Stimulated activated CD4-positive, alpha-beta T cell treated with anti-CD3 and anti-CD28 coated beads, Interleukin-15, amount 100 ng/mL, for 48 hours (primary cell): ENCODE data around the gene NAV2.
"Not testable (repeated sequence)": the region's sequence is repeated elsewhere in the genome, so short reads cannot be mapped to it uniquely, and the experiment has no call there.

Source experiments
- DNase-seq, 2 donors: peaks; one replicate each; pipeline ENCODE4 v3.0.0-alpha.2; 2020; ENCODE audit warnings: low read depth in 2 of 2

The NAV2 gene

GRCh38 chr11:19927403-19927802, 214.8 kb downstream of the NAV2 start:
- DNase-seq, result not testable (repeated sequence)

- no peak for DNase-seq
Observed at GRCh38 chr11:19929147-19929546, 216.5 kb downstream of the NAV2 start.

- no peak for DNase-seq
Observed at GRCh38 chr11:19929655-19930054, 217.0 kb downstream of the NAV2 start.

GRCh38 chr11:19931141-19931770, 218.6 kb downstream of the NAV2 start:
- no peak for DNase-seq

- DNase-seq, result no peak
Observed at GRCh38 chr11:19931771-19932369, 219.2 kb downstream of the NAV2 start.

GRCh38 chr11:19933132-19933735, 220.6 kb downstream of the NAV2 start:
- no peak for DNase-seq

GRCh38 chr11:19933801-19934488, 221.3 kb downstream of the NAV2 start:
- DNase-seq, result no peak

- no peak for DNase-seq
Observed at GRCh38 chr11:19934828-19935259, 222.2 kb downstream of the NAV2 start.

GRCh38 chr11:19935507-19935906, 222.9 kb downstream of the NAV2 start:
- no peak for DNase-seq

- no peak for DNase-seq
Observed at GRCh38 chr11:19936461-19936860, 223.8 kb downstream of the NAV2 start.

- DNase-seq, result peak in 1 of 2 donors; percentile 19
Observed at GRCh38 chr11:19938169-19938856, 225.7 kb downstream of the NAV2 start.

- DNase-seq, result no peak
Observed at GRCh38 chr11:19938866-19939265, 226.2 kb downstream of the NAV2 start.

GRCh38 chr11:19939415-19939929, 226.8 kb downstream of the NAV2 start:
- DNase-seq, result no peak

- no peak for DNase-seq
Observed at GRCh38 chr11:19940831-19941230, 228.2 kb downstream of the NAV2 start.

- DNase-seq, result no peak
Observed at GRCh38 chr11:19946681-19947080, 234.0 kb downstream of the NAV2 start.

GRCh38 chr11:19947537-19948114, 235.0 kb downstream of the NAV2 start:
- DNase-seq, result no peak

- no peak for DNase-seq
Observed at GRCh38 chr11:19949606-19950005, 237.0 kb downstream of the NAV2 start.

GRCh38 chr11:19951558-19952115, 239.0 kb downstream of the NAV2 start:
- DNase-seq, result no peak

GRCh38 chr11:19952116-19952605, 239.5 kb downstream of the NAV2 start:
- DNase-seq, result no peak

- no peak for DNase-seq
Observed at GRCh38 chr11:19952911-19953310, 240.3 kb downstream of the NAV2 start.

- DNase-seq, result no peak
Observed at GRCh38 chr11:19953336-19953735, 240.7 kb downstream of the NAV2 start.
